K562 (cell line): Measurements from ENCODE around the gene DAD1. TPM values are rescaled to one million over a fixed set of nuclear protein-coding genes. Genes with fewer than 3 reads are reported as not detected.

Experiments used
- ATF1 ChIP-seq, 2 experiments: fragments of 450-650 bp in 1 of 2; IDR thresholded peaks; 2 replicates each; pipeline ENCODE4 v1.6.1; 2016; ENCODE audit warnings: missing compliant biosample characterization in 1 of 2, missing genetic modification characterization in 1 of 2
- E2F5 ChIP-seq: sonication (generic); formaldehyde crosslinking; IDR thresholded peaks from 2 replicates; pipeline ENCODE4 v1.8.0; 2022; ENCODE audit warnings: mild to moderate bottlenecking, missing genetic modification reagents
- EP400 ChIP-seq: fragments of 450-650 bp; IDR thresholded peaks from 2 replicates; pipeline ENCODE4 v1.6.1; 2017; ENCODE audit warnings: antibody characterized with exemption, mild to moderate bottlenecking, moderate library complexity
- EWSR1 ChIP-seq: fragments of 450-650 bp; IDR thresholded peaks from 2 replicates; pipeline ENCODE4 v1.6.1; 2018; ENCODE audit warnings: borderline replicate concordance, mild to moderate bottlenecking, low read depth, moderate library complexity; ENCODE audit not compliant: partially characterized antibody
- FOSL1 ChIP-seq: fragments of 200-800 bp; sonication (Bioruptor generic); conservative IDR thresholded peaks from 2 replicates; pipeline ENCODE4 v1.6.1; 2016; ENCODE audit warnings: missing genetic modification characterization, missing compliant biosample characterization
- FOXK2 ChIP-seq, 2 experiments: fragments of 450-650 bp; IDR thresholded peaks in 1 of 2; conservative IDR thresholded peaks in 1 of 2; 2 replicates each; pipeline ENCODE4 v1.6.1; 2016; ENCODE audit warnings: low read depth in 2 of 2, mild to moderate bottlenecking in 1 of 2
- FOXO4 ChIP-seq: fragments of 450-650 bp; formaldehyde crosslinking; IDR thresholded peaks from 2 replicates; pipeline ENCODE4 v1.4.0; 2020; ENCODE audit warnings: mild to moderate bottlenecking, moderate library complexity
- IRF2 ChIP-seq: sonication (generic); formaldehyde crosslinking; IDR thresholded peaks from 2 replicates; pipeline ENCODE4 v1.8.1; 2022; ENCODE audit warnings: mild to moderate bottlenecking, missing genetic modification reagents
- KLF13 ChIP-seq: fragments of 450-650 bp; IDR thresholded peaks from 2 replicates; pipeline ENCODE4 v1.6.1; 2016; ENCODE audit warnings: missing genetic modification characterization, low read depth, mild to moderate bottlenecking, missing compliant biosample characterization, moderate library complexity, borderline replicate concordance
- PTBP1 ChIP-seq: fragments of 200-400 bp; formaldehyde crosslinking; IDR thresholded peaks from 2 replicates; pipeline ENCODE4 v1.6.1; 2017; ENCODE audit warnings: low read depth, low read length
- SIN3B ChIP-seq: fragments of 450-650 bp; IDR thresholded peaks from 2 replicates; pipeline ENCODE4 v1.6.1; 2017; ENCODE audit warnings: low read depth, mild to moderate bottlenecking, moderate library complexity
- SLC30A9 ChIP-seq: fragments of 250-450 bp; sonication (Bioruptor Pico); IDR thresholded peaks from 2 replicates; pipeline ENCODE4 v1.8.0; 2022; ENCODE audit warnings: mild to moderate bottlenecking, moderate library complexity
- TAL1 ChIP-seq: fragments of 450-650 bp; IDR thresholded peaks from 2 replicates; pipeline ENCODE4 v1.6.1; 2016; ENCODE audit warnings: mild to moderate bottlenecking
- TBP ChIP-seq: optimal IDR thresholded peaks from 2 replicates; pipeline ENCODE3; 2011; ENCODE audit warnings: low read depth, low read length, improper control_type of control experiment
- USF2 ChIP-seq: sonication (generic); formaldehyde crosslinking; IDR thresholded peaks from 2 replicates; pipeline ENCODE4 v1.5.0; 2020; ENCODE audit warnings: missing genetic modification reagents
- ZBTB26 ChIP-seq: fragments of 450-650 bp; formaldehyde crosslinking; IDR thresholded peaks from 2 replicates; pipeline ENCODE4 v1.4.0; 2022; ENCODE audit warnings: missing genetic modification characterization
- ZNF124 ChIP-seq: sonication (generic); formaldehyde crosslinking; IDR thresholded peaks from 2 replicates; pipeline ENCODE4 v1.8.1; 2022; ENCODE audit warnings: missing genetic modification reagents
- ZNF134 ChIP-seq: fragments of 250-450 bp; sonication (Bioruptor Pico); conservative IDR thresholded peaks from 2 replicates; pipeline ENCODE4 v1.4.0; 2020
- ZNF217 ChIP-seq: sonication (generic); formaldehyde crosslinking; IDR thresholded peaks from 2 replicates; pipeline ENCODE4 v1.8.0; 2022; ENCODE audit warnings: mild to moderate bottlenecking, missing genetic modification reagents
- ZNF239 ChIP-seq: fragments of 250-450 bp; sonication (Bioruptor Pico); IDR thresholded peaks from 2 replicates; pipeline ENCODE4 v1.4.0; 2020; ENCODE audit warnings: mild to moderate bottlenecking
- ZNF263 ChIP-seq: sonication (generic); formaldehyde crosslinking; IDR thresholded peaks from 2 replicates; pipeline ENCODE4 v1.8.0; 2022; ENCODE audit warnings: mild to moderate bottlenecking, missing genetic modification reagents, borderline replicate concordance
- ZNF512 ChIP-seq: IDR thresholded peaks from 2 replicates; pipeline ENCODE4 v1.6.1; 2016; ENCODE audit warnings: missing genetic modification characterization, missing compliant biosample characterization
- polyA plus RNA-seq, 8 experiments: library from polyadenylated mRNA; depleted of rRNA in 4 of 8; stranded (reverse) in 5 of 8; unstranded in 3 of 8; fragments of >200 nt; fragmentation: Nextera tagmentation in 2 of 8; fragmentation: Illumina TruSeq in 1 of 8; extraction: Ambion mirVana in 2 of 8; extraction: Trizol in 1 of 8; gene quantifications; 2 replicates each; pipeline versions ENCODE4 v1.2.1 to v1.2.3, GENCODE V29; 2011 to 2014; ENCODE audit warnings: inconsistent platforms in 1 of 8, missing spikeins in 1 of 8
- total RNA-seq, 7 experiments: library from RNA; depleted of rRNA in 6 of 7; stranded (reverse); fragments of >200 nt in 6 of 7; fragmentation: Illumina TruSeq in 2 of 7; extraction: Trizol in 2 of 7; gene quantifications; 2 replicates each; pipeline versions ENCODE4 v1.2.1 to v1.2.3, GENCODE V29; 2011 to 2021; ENCODE audit warnings: low replicate concordance in 1 of 7

DAD1 gene
- total and polyA plus RNA-seq, 9 of the 15 experiments (the other 6 are each of a cell fraction or from before 2014, with no cell fraction given) = 104 to 617 (median 222) TPM

GRCh38 chr14:22589096-22589839, at the start of gene DAD1 (continued):
- TF ChIP-seq SIN3B (no peak), ZNF217 (CRISPR knock-in tag) (no peak), ZNF263 (CRISPR knock-in tag) (no peak), ZNF124 (CRISPR knock-in tag) (no peak), TAL1 (no peak), KLF13 (no peak), TBP (peak; percentile 56), ZNF239 (CRISPR knock-in tag) (no peak), FOXO4 (CRISPR knock-in tag) (no peak), EWSR1 (no peak), FOXK2 (conservative IDR thresholded peaks at IDR 0.05 in 1 of 2, IDR thresholded peaks at IDR 0.05 in 1 of 2; ENCODE audit: low read depth in 2 of 2) (peak; percentile 42 to 81; a peak in 3 of 4 replicates), E2F5 (CRISPR knock-in tag) (no peak), ZNF512 (tag) (no peak), ZBTB26 (CRISPR knock-in tag) (no peak), IRF2 (CRISPR knock-in tag) (no peak), FOSL1 (tag) (no peak), ZNF134 (CRISPR knock-in tag) (no peak), EP400 (peak; percentile 57), ATF1 (CRISPR knock-in tag; IDR thresholded peaks at IDR 0.05) (no peak), ATF1 (tag; IDR thresholded peaks at IDR 0.05) (peak; percentile 79), USF2 (peak; percentile 61), SLC30A9 (CRISPR knock-in tag) (no peak), PTBP1 (no peak)
